ENCODE results near the gene NDUFB10. TPM values are rescaled to one million over a fixed set of nuclear protein-coding genes. Genes with fewer than 3 reads are reported as not detected.

Gene NDUFB10
- total and polyA plus RNA-seq, 12 donors: 375 to 1,046 (median 590) TPM

- Histone ChIP-seq H3K27me3 (no peaks in the 10 kb centered on the region), H3K9me3 (no peaks in the 10 kb centered on the region), H3K4me3 (peak overlapping the region in 2 of 10 donors; percentile 91 to 98), H3K36me3 (peaks cover 3 to 28% (median 11%) of the 10 kb centered on the region in 9 donors), H3K4me1 (peaks cover 37 to 69% (median 55%) of the 10 kb centered on the region in 9 donors), H3K27ac (peak overlapping the region in 1 of 10 donors; percentile 94)
- TF ChIP-seq CTCF (IDR thresholded peaks at IDR 0.05): no peak
- WGBS, 2 donors: 79 to 85% methylated on average over 15 to 16 of the region's 16 CpGs
- no peak for DNase-seq
- no peak for ATAC-seq
- intact Hi-C loops (cut with DNase I): loop anchor here in 1 of 10 donors (10.0 kb wide), 1 partner anchor 138 kb away; the partner anchor contains the start of gene RAB26
These were observed 47.9 kb downstream of the NDUFB10 start for GRCh38 chr16:2007081-2007836.

- H3K27ac ChIP-seq: peak overlapping the region in 3 of 10 donors; percentile 90 to 96 (median 94)
- H3K9me3 ChIP-seq: no peaks in the 10 kb centered on the region
- ATAC-seq (no peak), DNase-seq (no peak)
- no peaks in the 10 kb centered on the region for H3K27me3 ChIP-seq
- H3K4me1 ChIP-seq: peaks cover 37 to 69% (median 55%) of the 10 kb centered on the region in 9 donors
- no peak for TF ChIP-seq CTCF (IDR thresholded peaks at IDR 0.05)
- H3K4me3 ChIP-seq: peak overlapping the region in 9 of 10 donors; percentile 69 to 99 (median 91)
- intact Hi-C loops (cut with DNase I): loop anchor here in 1 of 10 donors (10.0 kb wide), 1 partner anchor 137 kb away; the partner anchor contains the start of gene RAB26
- H3K36me3 ChIP-seq: peaks cover 0 to 20% (median 4%) of the 10 kb centered on the region in 9 donors
- WGBS, 2 donors: 52 to 59% methylated on average over 15 of the region's 15 CpGs
These were observed 48.7 kb downstream of the NDUFB10 start for GRCh38 chr16:2008009-2008526.

DNA sequence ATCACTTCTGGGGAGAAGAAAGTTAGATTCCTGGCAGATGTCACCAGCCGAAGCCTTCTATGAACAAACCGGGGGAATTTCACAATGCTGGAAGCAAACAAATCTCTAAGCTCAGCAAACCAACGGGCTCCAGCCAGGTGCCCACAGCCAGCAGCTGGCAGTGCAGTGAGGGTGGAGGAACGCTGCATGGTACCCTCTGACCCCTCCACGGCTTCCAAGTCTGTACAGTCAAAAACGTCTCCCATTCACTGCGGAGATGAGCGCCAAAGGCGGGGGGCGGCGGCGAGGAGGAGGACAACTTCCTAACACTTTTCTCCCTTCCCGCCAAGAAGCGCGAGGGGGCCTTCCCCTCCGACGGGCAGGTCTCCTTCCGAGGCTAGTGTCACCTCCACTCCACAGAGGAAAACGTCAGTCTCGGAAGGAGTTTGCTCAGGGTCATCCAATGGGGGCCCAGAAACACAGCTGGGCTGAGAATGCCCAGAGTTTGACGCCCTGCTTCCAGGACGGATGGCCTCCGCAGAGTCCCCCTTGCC lies 49.4 kb downstream of the NDUFB10 start:
- TF ChIP-seq CTCF (IDR thresholded peaks at IDR 0.05): no peak
- WGBS, 2 donors: 5 to 8% methylated on average over 23 of the region's 23 CpGs
- DNase-seq (no peak), ATAC-seq (no peak)
- Histone ChIP-seq H3K27ac (peak overlapping the region in 9 of 10 donors; percentile 84 to 96 (median 92)), H3K4me1 (peaks cover 34 to 63% (median 52%) of the 10 kb centered on the region in 9 donors), H3K36me3 (peaks cover 0 to 14% (median 0%) of the 10 kb centered on the region in 9 donors), H3K4me3 (peak overlapping the region; percentile 69 to 99 (median 90)), H3K27me3 (no peaks in the 10 kb centered on the region), H3K9me3 (no peaks in the 10 kb centered on the region)
- intact Hi-C loops (cut with DNase I): loop anchor here in 1 of 10 donors (10.0 kb wide), 1 partner anchor 136 kb away; the partner anchor contains the start of gene RAB26

DNA sequence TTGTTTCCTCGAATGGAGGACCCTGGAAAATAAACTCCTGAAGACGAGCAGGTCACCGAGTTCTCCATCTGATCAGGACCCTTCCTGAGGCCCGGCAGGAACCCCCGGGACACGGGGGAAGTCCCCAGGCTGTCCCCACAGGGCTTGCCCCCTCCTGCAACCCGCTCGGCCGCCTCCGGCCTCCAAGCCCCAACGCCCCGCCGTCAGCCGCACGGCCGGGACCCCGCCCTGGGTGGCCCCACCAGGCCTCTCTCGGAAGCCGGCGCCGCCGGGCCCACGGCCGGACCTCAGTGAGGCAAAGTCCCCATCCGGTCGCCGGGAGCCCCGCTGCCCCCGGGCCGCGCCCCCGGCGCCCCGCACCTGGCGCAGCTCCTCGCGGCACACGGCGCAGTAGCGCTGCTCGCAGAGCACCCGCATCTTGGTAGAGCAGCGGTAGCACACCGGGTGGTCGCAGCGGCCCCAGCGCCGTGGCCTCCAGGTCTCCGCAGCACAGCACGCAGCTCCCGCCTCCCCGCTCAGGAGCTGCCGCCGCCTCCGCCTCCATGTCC lies 49.9 kb downstream of the NDUFB10 start:
- 0 to 1% methylated on average over 49 to 55 of the region's 55 CpGs for WGBS, 2 donors
- ATAC-seq: peak in 4 of 8 donors; percentile 2 to 7 (median 4)
- H3K36me3 ChIP-seq: peaks cover 0 to 14% (median 0%) of the 10 kb centered on the region in 9 donors
- no peaks in the 10 kb centered on the region for H3K27me3 ChIP-seq
- H3K9me3 ChIP-seq: no peaks in the 10 kb centered on the region
- peak overlapping the region; percentile 32 to 96 (median 92) for H3K27ac ChIP-seq
- H3K4me1 ChIP-seq: peaks cover 30 to 57% (median 47%) of the 10 kb centered on the region in 9 donors
- DNase-seq: no peak
- intact Hi-C loops (cut with DNase I): loop anchor here in 1 of 10 donors (10.0 kb wide), 1 partner anchor 136 kb away; the partner anchor contains the start of gene RAB26
- no peak for TF ChIP-seq CTCF (IDR thresholded peaks at IDR 0.05)
- peak overlapping the region; percentile 69 to 99 (median 90) for H3K4me3 ChIP-seq
